H1 (cell line): ENCODE results near the gene ERVFRD-1.

ENCODE experiments used
- ATF3 ChIP-seq: IDR thresholded peaks from 2 replicates; pipeline ENCODE4 v1.6.1; 2011; ENCODE audit warnings: low read depth, mild to moderate bottlenecking, low read length; ENCODE audit not compliant: insufficient read depth
- CEBPB ChIP-seq: IDR thresholded peaks from 2 replicates; pipeline ENCODE4 v1.6.1; 2012; ENCODE audit warnings: low read depth, low read length
- CTCF ChIP-seq, 3 experiments: IDR thresholded peaks; 1 replicate in 2 of 3; 2 replicates in 1 of 3; pipeline versions ENCODE4 v1.5.1 to v1.6.1; 2011; ENCODE audit warnings: low read length in 3 of 3, mild to moderate bottlenecking in 3 of 3, inconsistent platforms in 2 of 3, low read depth in 1 of 3, moderate library complexity in 1 of 3; ENCODE audit not compliant: insufficient read depth in 1 of 3; ENCODE audit errors: control extremely low read depth in 1 of 3
- EGR1 ChIP-seq: IDR thresholded peaks from 2 replicates; pipeline ENCODE4 v1.6.1; 2011; ENCODE audit warnings: low read depth, low read length, borderline replicate concordance
- EZH2 ChIP-seq: fragments of 200-600 bp; sonication (generic); IDR thresholded peaks from 2 replicates; pipeline ENCODE4 v1.7.1; 2012; ENCODE audit warnings: low read depth, mild to moderate bottlenecking, moderate library complexity, low read length, inconsistent platforms; ENCODE audit not compliant: severe bottlenecking
- MAFK ChIP-seq: IDR thresholded peaks from 2 replicates; pipeline ENCODE4 v1.6.1; 2012; ENCODE audit warnings: low read depth, mild to moderate bottlenecking, improper control_type of control experiment, low read length
- RNF2 ChIP-seq: fragments of 200-900, 300-1000 bp; sonication (generic); IDR thresholded peaks from 2 replicates; pipeline ENCODE4 v1.7.1; 2016; ENCODE audit warnings: borderline replicate concordance, low read depth, mild to moderate bottlenecking, antibody characterized with exemption, low read length; ENCODE audit not compliant: poor library complexity, severe bottlenecking; ENCODE audit errors: missing control alignments
- SP1 ChIP-seq: IDR thresholded peaks from 2 replicates; pipeline ENCODE4 v1.6.1; 2011; ENCODE audit warnings: low read depth, low read length
- SUZ12 ChIP-seq: fragments of 200-600 bp; sonication (generic); IDR thresholded peaks from 2 replicates; pipeline ENCODE4 v1.6.1; 2012; ENCODE audit warnings: mild to moderate bottlenecking, inconsistent platforms, low read length, moderate library complexity, mixed read lengths
- TBP ChIP-seq: IDR thresholded peaks from 2 replicates; pipeline ENCODE4 v1.6.1; 2011; ENCODE audit warnings: low read depth, low read length, improper control_type of control experiment

- no peak for TF ChIP-seq CTCF (IDR thresholded peaks at IDR 0.05; ENCODE audit: control extremely low read depth in 1 of 3, insufficient read depth in 1 of 3, low read depth in 1 of 3, low read length in 3 of 3)
- no peak for TF ChIP-seq SP1
- no peak for TF ChIP-seq EZH2
- TF ChIP-seq RNF2: no peak
- TF ChIP-seq ATF3: no peak
- no peak for TF ChIP-seq EGR1
- TF ChIP-seq CEBPB: no peak
- no peak for TF ChIP-seq TBP
- TF ChIP-seq SUZ12: no peak
- no peak for TF ChIP-seq MAFK
Observed at GRCh38 chr6:11132194-11132888, 20.8 kb upstream of the ERVFRD-1 start.
